Transverse colon (tissue), 4 donors: Measurements from ENCODE around the gene FNIP2. TPM values are rescaled to one million over a fixed set of nuclear protein-coding genes. Genes with fewer than 3 reads are reported as not detected.
"Not testable (repeated sequence)": the region's sequence is repeated elsewhere in the genome, so short reads cannot be mapped to it uniquely, and the experiment has no call there.

ENCODE experiments used
- DNase-seq: peaks from one replicate; pipeline ENCODE4 v3.0.0-alpha.2; 2019
- H3K27ac ChIP-seq, 4 donors: fragments of 200-600 bp; sonication (generic); 2 replicates each; pipeline ENCODE4 v1.5.1; 2016 to 2018; ENCODE audit warnings: inconsistent platforms in 4 of 4
- H3K27me3 ChIP-seq: fragments of 200-600 bp; sonication (generic); 2 replicates; pipeline ENCODE4 v1.5.1; 2017; ENCODE audit warnings: inconsistent platforms
- H3K36me3 ChIP-seq, 4 donors: fragments of 200-600 bp; sonication (generic); 2 replicates each; pipeline ENCODE4 v1.5.1; 2017 to 2019; ENCODE audit warnings: inconsistent platforms in 4 of 4
- H3K4me1 ChIP-seq, 4 donors: fragments of 200-600 bp; sonication (generic); 2 replicates each; pipeline ENCODE4 v1.5.1; 2017 to 2020; ENCODE audit warnings: inconsistent platforms in 4 of 4
- H3K4me3 ChIP-seq, 4 donors: fragments of 200-600 bp; sonication (generic); 1 replicate in 1 of 4; 2 replicates in 3 of 4; pipeline versions ENCODE4 v1.5.1 to v1.6.1; 2017 to 2019; ENCODE audit warnings: inconsistent platforms in 4 of 4
- H3K9me3 ChIP-seq, 2 donors: fragments of 200-600 bp; sonication (generic); 2 replicates each; pipeline ENCODE4 v1.5.1; 2017 to 2019; ENCODE audit warnings: inconsistent platforms in 2 of 2
- EP300 ChIP-seq: sonication (generic); formaldehyde crosslinking; IDR thresholded peaks from one replicate; pipeline ENCODE4 v1.6.1; 2017; ENCODE audit warnings: antibody characterized with exemption, low read depth
- POLR2A ChIP-seq: fragments of 450-650 bp; IDR thresholded peaks from one replicate; pipeline ENCODE4 v1.6.1; 2016; ENCODE audit warnings: antibody characterized with exemption, mild to moderate bottlenecking, moderate library complexity
- POLR2AphosphoS5 ChIP-seq, 3 donors: sonication (generic); formaldehyde crosslinking; IDR thresholded peaks; one replicate each; pipeline ENCODE4 v1.6.1; 2016; ENCODE audit warnings: antibody characterized with exemption in 3 of 3
- WGBS, 2 donors: methylation state at CpG; one replicate each; pipeline ENCODE4 v1.1.5; 2018; ENCODE audit warnings: low coverage in 1 of 2; 5-methylcytosine and 5-hydroxymethylcytosine counted together
- in situ Hi-C, 4 donors: fragments of 200-750 bp; cut with MboI; loops; one replicate each; pipeline versions ENCODE4 v1.15.0 to v1.15.1; 2017; ENCODE audit warnings: low sequenced_read_pairs in 3 of 4, low pct_ligation_motif_present in 1 of 4, low pct_unique_long_range_greater_than_20kb in 1 of 4
- intact Hi-C: fragments of 100-400 bp; cut with DNase I; formaldehyde crosslinking; loops from one replicate; pipeline ENCODE4 v1.15.1; 2023; ENCODE audit warnings: low total_unique reads
- total RNA-seq, 4 donors: library from RNA; depleted of rRNA; stranded (reverse); fragments of >200 nt; gene quantifications; one replicate each; pipeline ENCODE4 v1.1.0, GENCODE V29; 2016
- TF ChIP-seq, protein P1 (sequence below), 5 experiments: fragments of 200-600 bp in 3 of 5; fragments of 450-650 bp in 2 of 5; sonication (generic) in 3 of 5; IDR thresholded peaks; 1 replicate in 2 of 5; 2 replicates in 3 of 5; pipeline ENCODE4 v1.5.1; 2016 to 2017; ENCODE audit warnings: antibody characterized with exemption in 5 of 5, inconsistent platforms in 3 of 5, mild to moderate bottlenecking in 2 of 5, moderate library complexity in 1 of 5

FNIP2 gene
- total RNA-seq, 4 donors from 2014 or later = 47.2 to 105 (median 64.0) TPM

DNA sequence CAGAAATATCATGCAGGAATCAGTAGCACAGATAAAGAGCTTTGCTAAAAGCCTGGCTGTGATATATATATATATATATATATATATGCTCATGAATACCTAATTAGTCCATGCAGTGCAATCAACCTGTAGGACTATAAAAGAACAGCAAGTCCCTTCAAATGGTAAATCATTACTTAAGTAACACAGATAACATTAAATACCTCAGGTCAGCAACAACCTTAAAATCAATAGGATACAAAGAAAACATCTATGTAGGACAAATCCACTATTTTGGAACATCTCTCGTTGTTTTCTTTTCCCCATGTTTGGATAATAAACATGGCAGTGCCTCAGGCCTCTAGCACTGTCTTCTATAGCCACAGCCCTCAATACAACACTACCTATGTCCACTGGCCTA lies 106.6 kb downstream of the FNIP2 start:
- 86 to 88% methylated on average over 1 of the region's 1 CpG for WGBS, 2 donors
- no peaks in the 10 kb centered on the region for H3K9me3 ChIP-seq
- H3K27me3 ChIP-seq = no peaks in the 10 kb centered on the region
- H3K36me3 ChIP-seq = peaks cover 0 to 32% (median 13%) of the 10 kb centered on the region in 4 donors
- in situ Hi-C loops = no loop called here
- H3K27ac ChIP-seq = no peak overlapping the region
- no peaks in the 10 kb centered on the region for H3K4me1 ChIP-seq
- intact Hi-C loops = no loop called here
- TF ChIP-seq EP300 (no peak), POLR2AphosphoS5 (IDR thresholded peaks at IDR 0.05) (no peak), POLR2A (no peak)
- TF ChIP-seq, protein P1, sequence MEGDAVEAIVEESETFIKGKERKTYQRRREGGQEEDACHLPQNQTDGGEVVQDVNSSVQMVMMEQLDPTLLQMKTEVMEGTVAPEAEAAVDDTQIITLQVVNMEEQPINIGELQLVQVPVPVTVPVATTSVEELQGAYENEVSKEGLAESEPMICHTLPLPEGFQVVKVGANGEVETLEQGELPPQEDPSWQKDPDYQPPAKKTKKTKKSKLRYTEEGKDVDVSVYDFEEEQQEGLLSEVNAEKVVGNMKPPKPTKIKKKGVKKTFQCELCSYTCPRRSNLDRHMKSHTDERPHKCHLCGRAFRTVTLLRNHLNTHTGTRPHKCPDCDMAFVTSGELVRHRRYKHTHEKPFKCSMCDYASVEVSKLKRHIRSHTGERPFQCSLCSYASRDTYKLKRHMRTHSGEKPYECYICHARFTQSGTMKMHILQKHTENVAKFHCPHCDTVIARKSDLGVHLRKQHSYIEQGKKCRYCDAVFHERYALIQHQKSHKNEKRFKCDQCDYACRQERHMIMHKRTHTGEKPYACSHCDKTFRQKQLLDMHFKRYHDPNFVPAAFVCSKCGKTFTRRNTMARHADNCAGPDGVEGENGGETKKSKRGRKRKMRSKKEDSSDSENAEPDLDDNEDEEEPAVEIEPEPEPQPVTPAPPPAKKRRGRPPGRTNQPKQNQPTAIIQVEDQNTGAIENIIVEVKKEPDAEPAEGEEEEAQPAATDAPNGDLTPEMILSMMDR (IDR thresholded peaks at IDR 0.05) = no peak
- DNase-seq = no peak
- no peak overlapping the region for H3K4me3 ChIP-seq

DNA sequence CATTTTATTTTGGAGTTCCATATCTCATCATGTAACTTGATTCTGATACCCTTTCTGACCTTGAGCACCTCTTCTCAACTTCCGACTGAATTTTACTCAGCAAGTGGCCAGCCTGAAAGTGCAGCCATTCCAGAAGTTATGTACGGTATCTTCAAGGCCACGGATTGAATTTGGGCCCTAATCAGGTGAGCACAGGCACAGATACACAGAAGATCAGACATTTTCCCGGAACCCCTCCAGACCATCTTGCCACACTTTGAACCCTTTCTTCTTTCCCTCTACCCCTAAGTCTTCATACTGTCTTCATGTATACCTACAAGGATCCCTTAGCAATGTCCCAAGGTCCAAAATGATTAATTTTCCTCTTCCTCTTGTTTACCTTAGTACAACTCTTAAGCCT lies 108.2 kb downstream of the FNIP2 start:
- Histone ChIP-seq H3K4me1 (no peaks in the 10 kb centered on the region), H3K27ac (no peak overlapping the region), H3K9me3 (no peaks in the 10 kb centered on the region), H3K36me3 (peaks cover 0 to 20% (median 9%) of the 10 kb centered on the region in 4 donors), H3K27me3 (no peaks in the 10 kb centered on the region), H3K4me3 (no peak overlapping the region)
- no peak for TF ChIP-seq POLR2AphosphoS5 (IDR thresholded peaks at IDR 0.05)
- no peak for TF ChIP-seq POLR2A
- TF ChIP-seq, protein P1 (IDR thresholded peaks at IDR 0.05) = no peak
- no peak for DNase-seq
- in situ Hi-C loops = no loop called here
- intact Hi-C loops = no loop called here
- 89 to 99% methylated on average over 2 to 4 of the region's 4 CpGs for WGBS, 2 donors

DNA sequence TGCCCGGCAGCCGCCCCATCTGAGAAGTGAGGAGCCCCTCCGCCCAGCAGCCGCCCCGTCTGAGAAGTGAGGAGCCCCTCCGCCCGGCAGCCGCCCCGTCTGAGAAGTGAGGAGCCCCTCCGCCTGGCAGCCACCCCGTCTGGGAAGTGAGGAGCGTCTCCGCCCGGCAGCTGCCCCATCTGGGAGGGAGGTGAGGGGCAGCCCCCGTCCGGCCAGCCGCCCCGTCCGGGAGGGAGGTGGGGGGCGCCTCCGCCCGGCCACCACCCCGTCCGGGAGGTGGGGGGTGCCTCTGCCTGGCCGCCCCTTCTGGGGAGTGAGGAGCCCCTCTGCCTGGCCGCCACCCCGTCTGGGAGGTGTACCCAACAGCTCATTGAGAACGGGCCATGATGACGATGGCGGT lies 113.3 kb downstream of the FNIP2 start:
- DNase-seq, H3K4me3 ChIP-seq, H3K36me3 ChIP-seq, H3K4me1 ChIP-seq, H3K9me3 ChIP-seq, H3K27me3 ChIP-seq, intact Hi-C loops, H3K27ac ChIP-seq, in situ Hi-C loops: not testable (repeated sequence)
- WGBS, 2 donors = 96% methylated on average over 17 of the region's 30 CpGs; no CpG with 5 or more reads in 1 of the 2 donors

DNA sequence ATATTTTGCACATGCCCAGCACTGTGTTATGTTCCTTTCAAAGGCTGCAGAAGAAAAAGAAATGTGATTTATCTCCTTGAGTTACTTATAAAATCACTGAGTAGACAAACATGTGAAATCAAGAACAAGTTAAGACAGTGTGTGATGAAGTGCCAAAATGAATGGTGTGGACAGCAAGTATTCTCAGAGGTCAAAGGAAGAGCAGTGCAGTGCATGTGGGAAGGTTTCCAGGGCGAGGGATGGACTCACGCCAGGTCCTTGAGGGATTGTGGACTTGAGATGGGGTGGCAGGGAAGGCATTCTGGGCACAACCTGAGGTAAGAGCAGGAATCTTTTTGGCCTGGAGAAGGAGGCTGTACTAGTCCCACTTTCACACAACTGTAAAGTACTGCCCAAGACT lies 115.5 kb downstream of the FNIP2 start:
- H3K36me3 ChIP-seq = peaks cover 0 to 3% (median under 1%) of the 10 kb centered on the region in 4 donors
- H3K27me3 ChIP-seq = no peaks in the 10 kb centered on the region
- H3K4me1 ChIP-seq = no peaks in the 10 kb centered on the region
- TF ChIP-seq, protein P1 (IDR thresholded peaks at IDR 0.05) = no peak
- no peak for TF ChIP-seq POLR2A
- no peak for TF ChIP-seq POLR2AphosphoS5 (IDR thresholded peaks at IDR 0.05)
- intact Hi-C loops = no loop called here
- no peak overlapping the region for H3K27ac ChIP-seq
- H3K9me3 ChIP-seq = no peaks in the 10 kb centered on the region
- H3K4me3 ChIP-seq = no peak overlapping the region
- no peak for DNase-seq
- 95% methylated on average over 2 of the region's 2 CpGs; no CpG with 5 or more reads in 1 of the 2 donors for WGBS, 2 donors
- in situ Hi-C loops = no loop called here

DNA sequence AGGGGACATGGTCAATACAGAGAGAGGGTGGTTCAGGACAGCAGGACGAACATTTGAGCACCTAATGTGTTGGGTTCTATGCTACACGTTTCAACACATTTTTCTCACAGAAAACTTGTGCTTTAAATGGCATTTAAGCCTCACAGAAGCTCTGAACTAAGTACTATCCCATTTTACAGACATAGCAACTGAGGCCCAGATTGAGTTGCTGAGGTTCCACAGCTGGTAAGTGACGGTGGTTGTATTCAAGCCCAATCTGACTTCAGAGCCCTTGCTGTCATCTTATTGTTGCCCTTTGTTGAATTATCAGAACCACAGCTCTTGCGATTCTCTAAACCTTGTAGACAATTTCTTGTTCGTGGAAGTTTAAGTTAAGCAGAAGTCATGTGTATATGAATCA lies 116.7 kb downstream of the FNIP2 start:
- H3K27me3 ChIP-seq = no peaks in the 10 kb centered on the region
- DNase-seq = no peak
- intact Hi-C loops (no loop called here), in situ Hi-C loops (no loop called here)
- H3K9me3 ChIP-seq = no peaks in the 10 kb centered on the region
- no peak for TF ChIP-seq EP300
- TF ChIP-seq POLR2AphosphoS5 (IDR thresholded peaks at IDR 0.05) = no peak
- TF ChIP-seq, protein P1 (IDR thresholded peaks at IDR 0.05) = no peak
- TF ChIP-seq POLR2A = no peak
- no peaks in the 10 kb centered on the region for H3K36me3 ChIP-seq
- no peaks in the 10 kb centered on the region for H3K4me1 ChIP-seq
- H3K4me3 ChIP-seq = no peak overlapping the region
- no peak overlapping the region for H3K27ac ChIP-seq
- WGBS, 2 donors = 86 to 93% methylated on average over 3 to 5 of the region's 5 CpGs
